IPS-18c (cell line): Measurements from ENCODE around the gene KLRC3.

Experiments used
- H3K4me3 ChIP-seq: 2 replicates; pipeline ENCODE4 v1.7.0; 2013; ENCODE audit warnings: low read depth, mild to moderate bottlenecking, low read length, moderate library complexity; ENCODE audit not compliant: insufficient read depth
- H3K9me3 ChIP-seq: one replicate; pipeline ENCODE4 v1.6.1; 2013; ENCODE audit warnings: mild to moderate bottlenecking, low read length, moderate library complexity; ENCODE audit not compliant: control insufficient read depth, insufficient read depth

KLRC3 gene

DNA sequence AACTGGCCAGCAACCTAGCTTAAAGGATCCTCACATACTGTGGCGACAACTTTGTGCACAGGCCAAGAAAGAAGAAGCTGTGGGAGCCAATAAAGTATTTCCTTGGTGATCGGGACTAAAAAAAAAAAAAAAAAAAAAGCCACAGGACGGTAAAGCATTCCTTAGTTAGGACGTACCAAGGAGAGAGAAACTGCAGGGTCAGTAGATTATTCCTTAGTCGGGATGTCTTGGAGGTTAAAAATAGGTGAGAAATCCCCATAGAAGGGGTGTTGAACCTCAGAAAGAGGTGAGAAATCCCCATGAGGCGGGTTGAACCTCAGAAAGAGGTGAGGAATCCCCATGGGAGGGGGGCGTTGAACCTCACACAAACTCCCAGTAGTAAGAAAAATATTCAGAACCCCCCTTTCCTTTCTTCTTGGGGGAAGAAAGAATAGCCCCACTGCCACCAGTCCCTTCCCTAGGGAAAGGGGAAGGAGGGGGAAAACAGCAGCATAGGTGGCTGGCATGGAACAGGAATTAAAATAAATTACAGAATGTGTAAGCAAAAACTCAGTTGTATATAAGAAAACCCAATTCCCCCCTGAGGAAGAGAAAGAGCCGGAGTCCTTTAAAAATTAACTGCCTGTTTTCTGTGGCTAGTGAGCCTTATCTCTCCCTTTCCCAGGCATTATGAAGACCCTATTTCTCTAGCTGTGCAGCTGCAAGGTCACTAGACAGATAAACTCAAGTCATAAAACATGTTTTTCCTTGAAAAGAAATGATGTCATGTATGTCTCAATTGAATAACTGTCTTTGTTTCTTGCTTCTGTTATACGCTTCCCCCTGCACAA, 57.4 kb downstream of the KLRC3 start:
- Histone ChIP-seq H3K4me3 (no peak overlapping the region), H3K9me3 (peaks cover 6% of the 10 kb centered on the region)

DNA sequence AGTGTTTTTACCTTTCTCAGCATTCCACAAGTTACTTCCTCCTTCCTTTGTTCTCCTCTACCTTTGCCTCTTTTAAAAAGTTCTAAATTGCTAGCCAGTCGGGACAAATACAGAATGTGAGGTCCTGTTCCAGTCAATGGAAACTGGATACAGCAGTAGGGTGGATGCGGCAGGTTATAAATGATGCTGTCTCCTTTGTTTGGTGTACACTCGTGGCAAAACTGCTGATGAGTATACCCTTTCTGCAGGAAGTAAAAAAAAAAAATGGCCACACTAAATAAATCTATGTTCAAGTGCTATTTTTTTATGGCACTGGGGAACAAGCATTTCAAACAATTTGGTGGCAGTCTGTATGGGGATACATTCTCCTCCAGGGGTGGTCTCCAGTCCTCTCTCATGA, 58.1 kb downstream of the KLRC3 start:
- Histone ChIP-seq H3K4me3 (no peak overlapping the region), H3K9me3 (peaks cover 4% of the 10 kb centered on the region)
